ENCODE results near the gene OTULINL. TPM values are rescaled to one million over a fixed set of nuclear protein-coding genes. Genes with fewer than 3 reads are reported as not detected.

Gene OTULINL
- total RNA-seq, 1 experiment from 2014 or later, result 12.3 TPM

DNA sequence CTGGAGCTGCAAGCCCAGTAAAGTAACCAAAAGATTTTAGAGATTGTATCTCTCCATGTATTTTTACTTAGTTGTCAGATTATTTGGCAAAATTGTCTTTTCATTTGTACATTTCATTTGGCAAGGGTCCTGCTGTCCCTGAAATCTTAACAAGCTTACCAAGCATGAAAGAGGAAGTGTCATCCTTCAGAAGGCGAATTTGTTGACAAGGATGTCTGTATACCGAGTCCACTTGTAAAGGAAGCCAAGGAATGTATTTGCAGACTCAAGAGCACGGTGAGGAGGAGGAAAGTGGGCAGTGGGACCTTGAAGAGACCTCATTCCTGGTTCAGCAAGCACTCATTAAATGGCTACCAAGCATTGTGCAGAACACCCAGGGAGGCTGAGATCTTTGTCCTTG is 7.5 kb upstream of the OTULINL start:
- no peak overlapping the region for H3K27ac Mint-ChIP-seq
- ChIA-PET POLR2A (no interaction called here), CTCF (no interaction called here)

DNA sequence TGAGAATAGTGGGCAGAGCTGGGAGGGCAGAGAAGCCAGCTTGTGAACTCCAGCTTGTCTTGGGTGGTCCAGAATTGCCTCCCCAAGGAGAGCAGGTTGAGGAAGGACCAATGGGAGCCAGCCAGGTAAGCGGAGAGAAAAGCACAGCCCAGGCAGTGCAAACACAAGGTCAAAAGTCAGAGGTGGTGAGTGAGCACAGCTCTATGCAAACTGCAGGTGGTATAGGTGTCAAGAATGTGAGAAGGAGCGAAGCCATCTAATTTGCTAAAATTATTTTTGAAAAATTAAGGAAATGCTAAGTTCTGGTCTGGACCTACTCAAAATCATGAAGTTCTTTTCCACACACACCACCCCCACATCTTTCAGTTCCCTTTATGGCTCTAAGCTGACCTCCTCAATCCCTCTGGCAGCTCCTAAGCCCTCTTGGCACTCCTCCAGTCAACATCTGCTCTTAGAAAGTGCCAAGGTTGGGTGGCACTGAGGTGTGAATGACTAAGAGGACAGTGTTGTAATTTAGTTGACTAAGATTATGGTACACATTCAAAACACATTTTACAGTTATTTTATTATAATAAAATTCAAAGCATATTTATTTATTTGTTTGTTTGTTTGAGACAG is 6.6 kb upstream of the OTULINL start:
- ChIA-PET POLR2A (no interaction called here), CTCF (no interaction called here)
- ATAC-seq (no peak), DNase-seq (ENCODE audit: low spot score) (no peak)
- Mint-ChIP-seq H3K27me3 (ENCODE audit: low read depth) (peaks cover 21% of the 10 kb centered on the region), H3K4me1 (no peaks in the 10 kb centered on the region), H3K27ac (no peak overlapping the region), H3K36me3 (0 out of 2 replicates have a peak, but pooled peaks cover 3% of the 10 kb centered on the region), H3K9me3 (peaks cover 34% of the 10 kb centered on the region), H3K4me3 (no peak overlapping the region)
- TF ChIP-seq GTF2I (CRISPR knock-in tag; conservative IDR thresholded peaks at IDR 0.05) (no peak), GABPB1 (CRISPR knock-in tag; IDR thresholded peaks at IDR 0.05) (no peak), ZNF263 (CRISPR knock-in tag; IDR thresholded peaks at IDR 0.05; ENCODE audit: low read depth) (no peak)
- TF ChIP-seq, protein P1, sequence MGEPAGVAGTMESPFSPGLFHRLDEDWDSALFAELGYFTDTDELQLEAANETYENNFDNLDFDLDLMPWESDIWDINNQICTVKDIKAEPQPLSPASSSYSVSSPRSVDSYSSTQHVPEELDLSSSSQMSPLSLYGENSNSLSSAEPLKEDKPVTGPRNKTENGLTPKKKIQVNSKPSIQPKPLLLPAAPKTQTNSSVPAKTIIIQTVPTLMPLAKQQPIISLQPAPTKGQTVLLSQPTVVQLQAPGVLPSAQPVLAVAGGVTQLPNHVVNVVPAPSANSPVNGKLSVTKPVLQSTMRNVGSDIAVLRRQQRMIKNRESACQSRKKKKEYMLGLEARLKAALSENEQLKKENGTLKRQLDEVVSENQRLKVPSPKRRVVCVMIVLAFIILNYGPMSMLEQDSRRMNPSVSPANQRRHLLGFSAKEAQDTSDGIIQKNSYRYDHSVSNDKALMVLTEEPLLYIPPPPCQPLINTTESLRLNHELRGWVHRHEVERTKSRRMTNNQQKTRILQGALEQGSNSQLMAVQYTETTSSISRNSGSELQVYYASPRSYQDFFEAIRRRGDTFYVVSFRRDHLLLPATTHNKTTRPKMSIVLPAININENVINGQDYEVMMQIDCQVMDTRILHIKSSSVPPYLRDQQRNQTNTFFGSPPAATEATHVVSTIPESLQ (CRISPR knock-in tag; IDR thresholded peaks at IDR 0.05), result no peak

More for the DNA sequence above, 7.5 kb upstream of the OTULINL start:
- no peak for DNase-seq (ENCODE audit: low spot score)
- TF ChIP-seq GTF2I (CRISPR knock-in tag; conservative IDR thresholded peaks at IDR 0.05) (no peak), TCF7 (CRISPR knock-in tag; IDR thresholded peaks at IDR 0.05; ENCODE audit: low read depth) (no peak), NR1H2 (CRISPR knock-in tag; IDR thresholded peaks at IDR 0.05) (no peak), NR2C2 (CRISPR knock-in tag; IDR thresholded peaks at IDR 0.05) (no peak), FOXJ3 (CRISPR knock-in tag; IDR thresholded peaks at IDR 0.05; ENCODE audit: borderline replicate concordance) (no peak), ZNF396 (CRISPR knock-in tag; IDR thresholded peaks at IDR 0.05; ENCODE audit: borderline replicate concordance) (no peak)
- TF ChIP-seq, protein P2, sequence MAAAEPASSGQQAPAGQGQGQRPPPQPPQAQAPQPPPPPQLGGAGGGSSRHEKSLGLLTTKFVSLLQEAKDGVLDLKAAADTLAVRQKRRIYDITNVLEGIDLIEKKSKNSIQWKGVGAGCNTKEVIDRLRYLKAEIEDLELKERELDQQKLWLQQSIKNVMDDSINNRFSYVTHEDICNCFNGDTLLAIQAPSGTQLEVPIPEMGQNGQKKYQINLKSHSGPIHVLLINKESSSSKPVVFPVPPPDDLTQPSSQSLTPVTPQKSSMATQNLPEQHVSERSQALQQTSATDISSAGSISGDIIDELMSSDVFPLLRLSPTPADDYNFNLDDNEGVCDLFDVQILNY (CRISPR knock-in tag; IDR thresholded peaks at IDR 0.05), result no peak
- TF ChIP-seq, protein P3, sequence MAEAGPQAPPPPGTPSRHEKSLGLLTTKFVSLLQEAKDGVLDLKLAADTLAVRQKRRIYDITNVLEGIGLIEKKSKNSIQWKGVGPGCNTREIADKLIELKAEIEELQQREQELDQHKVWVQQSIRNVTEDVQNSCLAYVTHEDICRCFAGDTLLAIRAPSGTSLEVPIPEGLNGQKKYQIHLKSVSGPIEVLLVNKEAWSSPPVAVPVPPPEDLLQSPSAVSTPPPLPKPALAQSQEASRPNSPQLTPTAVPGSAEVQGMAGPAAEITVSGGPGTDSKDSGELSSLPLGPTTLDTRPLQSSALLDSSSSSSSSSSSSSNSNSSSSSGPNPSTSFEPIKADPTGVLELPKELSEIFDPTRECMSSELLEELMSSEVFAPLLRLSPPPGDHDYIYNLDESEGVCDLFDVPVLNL (CRISPR knock-in tag; IDR thresholded peaks at IDR 0.05; ENCODE audit: borderline replicate concordance, low read depth), result no peak
- TF ChIP-seq, protein P4, sequence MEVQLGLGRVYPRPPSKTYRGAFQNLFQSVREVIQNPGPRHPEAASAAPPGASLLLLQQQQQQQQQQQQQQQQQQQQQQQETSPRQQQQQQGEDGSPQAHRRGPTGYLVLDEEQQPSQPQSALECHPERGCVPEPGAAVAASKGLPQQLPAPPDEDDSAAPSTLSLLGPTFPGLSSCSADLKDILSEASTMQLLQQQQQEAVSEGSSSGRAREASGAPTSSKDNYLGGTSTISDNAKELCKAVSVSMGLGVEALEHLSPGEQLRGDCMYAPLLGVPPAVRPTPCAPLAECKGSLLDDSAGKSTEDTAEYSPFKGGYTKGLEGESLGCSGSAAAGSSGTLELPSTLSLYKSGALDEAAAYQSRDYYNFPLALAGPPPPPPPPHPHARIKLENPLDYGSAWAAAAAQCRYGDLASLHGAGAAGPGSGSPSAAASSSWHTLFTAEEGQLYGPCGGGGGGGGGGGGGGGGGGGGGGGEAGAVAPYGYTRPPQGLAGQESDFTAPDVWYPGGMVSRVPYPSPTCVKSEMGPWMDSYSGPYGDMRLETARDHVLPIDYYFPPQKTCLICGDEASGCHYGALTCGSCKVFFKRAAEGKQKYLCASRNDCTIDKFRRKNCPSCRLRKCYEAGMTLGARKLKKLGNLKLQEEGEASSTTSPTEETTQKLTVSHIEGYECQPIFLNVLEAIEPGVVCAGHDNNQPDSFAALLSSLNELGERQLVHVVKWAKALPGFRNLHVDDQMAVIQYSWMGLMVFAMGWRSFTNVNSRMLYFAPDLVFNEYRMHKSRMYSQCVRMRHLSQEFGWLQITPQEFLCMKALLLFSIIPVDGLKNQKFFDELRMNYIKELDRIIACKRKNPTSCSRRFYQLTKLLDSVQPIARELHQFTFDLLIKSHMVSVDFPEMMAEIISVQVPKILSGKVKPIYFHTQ (CRISPR knock-in tag; IDR thresholded peaks at IDR 0.05), result no peak
- TF ChIP-seq, protein P1 (CRISPR knock-in tag; IDR thresholded peaks at IDR 0.05), result no peak
- TF ChIP-seq, protein P5, sequence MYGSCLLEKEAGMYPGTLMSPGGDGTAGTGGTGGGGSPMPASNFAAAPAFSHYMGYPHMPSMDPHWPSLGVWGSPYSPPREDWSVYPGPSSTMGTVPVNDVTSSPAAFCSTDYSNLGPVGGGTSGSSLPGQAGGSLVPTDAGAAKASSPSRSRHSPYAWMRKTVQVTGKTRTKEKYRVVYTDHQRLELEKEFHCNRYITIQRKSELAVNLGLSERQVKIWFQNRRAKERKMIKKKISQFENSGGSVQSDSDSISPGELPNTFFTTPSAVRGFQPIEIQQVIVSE (CRISPR knock-in tag; IDR thresholded peaks at IDR 0.05; ENCODE audit: borderline replicate concordance), result no peak
- TF ChIP-seq, protein P6, sequence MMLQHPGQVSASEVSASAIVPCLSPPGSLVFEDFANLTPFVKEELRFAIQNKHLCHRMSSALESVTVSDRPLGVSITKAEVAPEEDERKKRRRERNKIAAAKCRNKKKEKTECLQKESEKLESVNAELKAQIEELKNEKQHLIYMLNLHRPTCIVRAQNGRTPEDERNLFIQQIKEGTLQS (CRISPR knock-in tag; conservative IDR thresholded peaks at IDR 0.05), result no peak
- Mint-ChIP-seq H3K27me3 (ENCODE audit: low read depth) (peaks cover 12% of the 10 kb centered on the region), H3K4me3 (no peak overlapping the region), H3K36me3 (0 out of 2 replicates have a peak, but pooled peaks cover 3% of the 10 kb centered on the region), H3K9me3 (peaks cover 34% of the 10 kb centered on the region), H3K4me1 (no peaks in the 10 kb centered on the region)
- ATAC-seq, result no peak

All from WTC11 (cell line).